Gastroesophageal sphincter (tissue), 3 donors: ENCODE data around the gene HARBI1.

Source experiments
- CTCF ChIP-seq, 4 experiments: fragments of 200-600 bp in 2 of 4; fragments of 450-650 bp in 2 of 4; sonication (generic) in 1 of 4; IDR thresholded peaks; one replicate each; pipeline ENCODE4 v1.5.1; 2017 to 2019; ENCODE audit warnings: antibody characterized with exemption in 4 of 4, mild to moderate bottlenecking in 2 of 4, moderate library complexity in 2 of 4
- EP300 ChIP-seq: sonication (generic); formaldehyde crosslinking; IDR thresholded peaks from one replicate; pipeline ENCODE4 v1.6.1; 2017; ENCODE audit warnings: antibody characterized with exemption, mild to moderate bottlenecking
- POLR2A ChIP-seq, 2 donors: fragments of 450-650 bp; IDR thresholded peaks; one replicate each; pipeline ENCODE4 v1.6.1; 2017; ENCODE audit warnings: antibody characterized with exemption in 2 of 2, mild to moderate bottlenecking in 2 of 2, moderate library complexity in 1 of 2
- POLR2AphosphoS5 ChIP-seq: sonication (generic); formaldehyde crosslinking; IDR thresholded peaks from one replicate; pipeline ENCODE4 v1.6.1; 2017; ENCODE audit warnings: antibody characterized with exemption

GRCh38 chr11:46664612-46665011, 47.6 kb upstream of the HARBI1 start:
- TF ChIP-seq CTCF (IDR thresholded peaks at IDR 0.05) (no peak), POLR2A (IDR thresholded peaks at IDR 0.05) (no peak), POLR2AphosphoS5 (no peak), EP300 (no peak)
